Calu3 (cell line): ENCODE measurements around the gene ANKS3. TPM values are rescaled to one million over a fixed set of nuclear protein-coding genes. Genes with fewer than 3 reads are reported as not detected.
A peak's percentile ranks its signal among the peaks of the same experiment; 100 is the strongest.
"Not testable (repeated sequence)": the region's sequence is repeated elsewhere in the genome, so short reads cannot be mapped to it uniquely, and the experiment has no call there.

Experiments used
- BruUV-seq: library from RNA; stranded (reverse); fragments of 400-500 nt; replicated peaks from 2 replicates; lab custom pipeline; 2021; lab: Mats Ljungman, UMichigan
- CTCF ChIA-PET: fragments of 300-600 bp; sonication (Branson Sonifier 250); formaldehyde crosslinking; loops from one replicate; lab custom pipeline; 2022; ENCODE audit warnings: antibody characterized with exemption; lab: Charles Lee
- DNase-seq: peaks from one replicate; pipeline ENCODE4 v3.0.0; 2022
- H3K27ac Mint-ChIP-seq: one replicate; pipeline ENCODE4 v1.8.0; 2022; ENCODE audit warnings: mixed read lengths; ENCODE audit not compliant: unreplicated experiment
- H3K27me3 Mint-ChIP-seq: one replicate; pipeline ENCODE4 v1.8.0; 2022; ENCODE audit warnings: mixed read lengths; ENCODE audit not compliant: unreplicated experiment
- H3K36me3 Mint-ChIP-seq: one replicate; pipeline ENCODE4 v1.8.0; 2022; ENCODE audit warnings: mild to moderate bottlenecking, moderate library complexity, mixed read lengths; ENCODE audit not compliant: insufficient read depth, unreplicated experiment
- H3K4me1 Mint-ChIP-seq: one replicate; pipeline ENCODE4 v1.8.0; 2022; ENCODE audit warnings: mild to moderate bottlenecking, low read depth, mixed read lengths; ENCODE audit not compliant: unreplicated experiment
- H3K4me3 Mint-ChIP-seq: one replicate; pipeline ENCODE4 v1.8.0; 2022; ENCODE audit warnings: mild to moderate bottlenecking, low read depth, moderate library complexity, mixed read lengths; ENCODE audit not compliant: unreplicated experiment
- H3K9me3 Mint-ChIP-seq: one replicate; pipeline ENCODE4 v1.8.0; 2022; ENCODE audit warnings: low read depth, mixed read lengths; ENCODE audit not compliant: unreplicated experiment
- CTCF ChIP-seq: fragments of 200-600 bp; IDR thresholded peaks from one replicate; pipeline ENCODE4 v1.8.0; 2022; ENCODE audit warnings: antibody characterized with exemption; ENCODE audit not compliant: unreplicated experiment
- intact Hi-C: fragments of 100-400 bp; cut with micrococcal nuclease; formaldehyde crosslinking; loops from one replicate; pipeline ENCODE4 v1.10.0; 2022; ENCODE audit not compliant: unreplicated experiment
- total RNA-seq: library from RNA; stranded (reverse); gene quantifications from 2 replicates; pipeline ENCODE4 v1.2.3, GENCODE V29; 2022

Gene ANKS3
- total RNA-seq, 1 experiment from 2014 or later = 46.9 TPM

GRCh38 chr16:4650443-4651074 lies 83.5 kb downstream of the ANKS3 start:
- H3K9me3 Mint-ChIP-seq, intact Hi-C loops, H3K27me3 Mint-ChIP-seq, H3K27ac Mint-ChIP-seq, H3K4me3 Mint-ChIP-seq, BruUV-seq: not testable (repeated sequence)
- CTCF ChIA-PET = interaction anchor here (0.6 to 0.9 kb wide), 4 partner anchors 13 to 139 kb away, joined by 3 to 4 read pairs (median 3); no protein-coding TSS in a partner anchor
- peak; percentile 86 for DNase-seq
- peak; percentile 91 for TF ChIP-seq CTCF
- Mint-ChIP-seq H3K4me1 (peaks cover 19% of the 10 kb centered on the region), H3K36me3 (peaks cover 50% of the 10 kb centered on the region)

- H3K4me1 Mint-ChIP-seq = peaks cover 19% of the 10 kb centered on the region
- CTCF ChIA-PET = interaction anchor here (0.6 to 0.9 kb wide), 4 partner anchors 13 to 139 kb away, joined by 3 to 4 read pairs (median 3); no protein-coding TSS in a partner anchor
- intact Hi-C loops = no loop called here
- no peak overlapping the region for H3K27ac Mint-ChIP-seq
- H3K4me3 Mint-ChIP-seq = no peak overlapping the region
- DNase-seq = no peak
- H3K9me3 Mint-ChIP-seq = peaks cover 4% of the 10 kb centered on the region
- BruUV-seq = no TSS peak
- H3K36me3 Mint-ChIP-seq = peaks cover 46% of the 10 kb centered on the region
- no peak for TF ChIP-seq CTCF
- H3K27me3 Mint-ChIP-seq = no peaks in the 10 kb centered on the region
Measured at GRCh38 chr16:4649744-4650442, 84.2 kb downstream of the ANKS3 start.

GRCh38 chr16:4648917-4649316 lies 85.2 kb downstream of the ANKS3 start:
- H3K4me3 Mint-ChIP-seq = no peak overlapping the region
- peaks cover 4% of the 10 kb centered on the region for H3K9me3 Mint-ChIP-seq
- peaks cover 40% of the 10 kb centered on the region for H3K36me3 Mint-ChIP-seq
- TF ChIP-seq CTCF = no peak
- no TSS peak for BruUV-seq
- intact Hi-C loops = no loop called here
- no peaks in the 10 kb centered on the region for H3K27me3 Mint-ChIP-seq
- DNase-seq = no peak
- CTCF ChIA-PET = no interaction called here
- H3K4me1 Mint-ChIP-seq = peaks cover 12% of the 10 kb centered on the region
- no peak overlapping the region for H3K27ac Mint-ChIP-seq

- CTCF ChIA-PET = interaction anchor here (0.5 kb wide), 1 partner anchor 110 kb away, joined by 4 read pairs; no protein-coding TSS in a partner anchor
- peaks cover under 1% of the 10 kb centered on the region for H3K4me1 Mint-ChIP-seq
- H3K27me3 Mint-ChIP-seq = no peaks in the 10 kb centered on the region
- H3K36me3 Mint-ChIP-seq = peaks cover 33% of the 10 kb centered on the region
- H3K4me3 Mint-ChIP-seq = no peak overlapping the region
- no TSS peak for BruUV-seq
- H3K27ac Mint-ChIP-seq = no peak overlapping the region
- DNase-seq = no peak
- no peak for TF ChIP-seq CTCF
- intact Hi-C loops = no loop called here
- H3K9me3 Mint-ChIP-seq = peaks cover 4% of the 10 kb centered on the region
Measured at GRCh38 chr16:4647644-4647980, 86.5 kb downstream of the ANKS3 start.
